ENCODE data around the gene ITGA1. TPM values are rescaled to one million over a fixed set of nuclear protein-coding genes. Genes with fewer than 3 reads are reported as not detected.
"Not testable (repeated sequence)": the region's sequence is repeated elsewhere in the genome, so short reads cannot be mapped to it uniquely, and the experiment has no call there.

ITGA1 gene
- total RNA-seq, 1 donor from 2014 or later = 0.59 TPM

GRCh38 chr5:52807037-52807436, 19.3 kb downstream of the ITGA1 start:
- intact Hi-C loops (cut with micrococcal nuclease) = no loop called here
- H3K9me3 Mint-ChIP-seq = no peaks in the 10 kb centered on the region
- peaks cover 31% of the 10 kb centered on the region for H3K36me3 Mint-ChIP-seq (ENCODE audit: low read depth)
- H3K4me1 Mint-ChIP-seq (ENCODE audit: low read depth) = peaks cover 33% of the 10 kb centered on the region
- no peak for DNase-seq (ENCODE audit: low spot score)
- no peak overlapping the region for H3K4me3 Mint-ChIP-seq (ENCODE audit: low read depth)
- no peak overlapping the region for H3K27ac Mint-ChIP-seq
- H3K27me3 Mint-ChIP-seq (ENCODE audit: low read depth) = no peaks in the 10 kb centered on the region

- H3K27me3 Mint-ChIP-seq (ENCODE audit: low read depth) = no peaks in the 10 kb centered on the region
- peaks cover 31% of the 10 kb centered on the region for H3K4me1 Mint-ChIP-seq (ENCODE audit: low read depth)
- intact Hi-C loops (cut with micrococcal nuclease) = no loop called here
- H3K36me3 Mint-ChIP-seq (ENCODE audit: low read depth) = peaks cover 26% of the 10 kb centered on the region
- H3K4me3 Mint-ChIP-seq (ENCODE audit: low read depth) = no peak overlapping the region
- no peaks in the 10 kb centered on the region for H3K9me3 Mint-ChIP-seq
- DNase-seq (ENCODE audit: low spot score) = no peak
- no peak overlapping the region for H3K27ac Mint-ChIP-seq
Measured at GRCh38 chr5:52807723-52808122, 20.0 kb downstream of the ITGA1 start.

GRCh38 chr5:52808316-52808901, 20.7 kb downstream of the ITGA1 start:
- Mint-ChIP-seq H3K36me3 (ENCODE audit: low read depth) (peaks cover 20% of the 10 kb centered on the region), H3K27me3 (ENCODE audit: low read depth) (no peaks in the 10 kb centered on the region), H3K9me3 (no peaks in the 10 kb centered on the region), H3K27ac (no peak overlapping the region), H3K4me3 (ENCODE audit: low read depth) (no peak overlapping the region), H3K4me1 (ENCODE audit: low read depth) (peaks cover 27% of the 10 kb centered on the region)
- intact Hi-C loops (cut with micrococcal nuclease) = no loop called here
- DNase-seq (ENCODE audit: low spot score) = no peak

GRCh38 chr5:52809884-52810283, 22.2 kb downstream of the ITGA1 start:
- peaks cover 2% of the 10 kb centered on the region for H3K27me3 Mint-ChIP-seq (ENCODE audit: low read depth)
- DNase-seq (ENCODE audit: low spot score) = no peak
- H3K36me3 Mint-ChIP-seq (ENCODE audit: low read depth) = peaks cover 10% of the 10 kb centered on the region
- H3K4me1 Mint-ChIP-seq (ENCODE audit: low read depth) = peaks cover 18% of the 10 kb centered on the region
- intact Hi-C loops (cut with micrococcal nuclease) = no loop called here
- no peak overlapping the region for H3K27ac Mint-ChIP-seq
- H3K4me3 Mint-ChIP-seq (ENCODE audit: low read depth) = no peak overlapping the region
- H3K9me3 Mint-ChIP-seq = no peaks in the 10 kb centered on the region

GRCh38 chr5:52810426-52810825, 22.7 kb downstream of the ITGA1 start:
- Mint-ChIP-seq H3K4me3 (ENCODE audit: low read depth) (no peak overlapping the region), H3K9me3 (no peaks in the 10 kb centered on the region), H3K27ac (no peak overlapping the region), H3K4me1 (ENCODE audit: low read depth) (peaks cover 13% of the 10 kb centered on the region), H3K27me3 (ENCODE audit: low read depth) (peaks cover 2% of the 10 kb centered on the region), H3K36me3 (ENCODE audit: low read depth) (peaks cover 5% of the 10 kb centered on the region)
- intact Hi-C loops (cut with micrococcal nuclease) = no loop called here
- no peak for DNase-seq (ENCODE audit: low spot score)

GRCh38 chr5:52811067-52811749, 23.5 kb downstream of the ITGA1 start:
- Mint-ChIP-seq H3K27me3 (ENCODE audit: low read depth) (peaks cover 2% of the 10 kb centered on the region), H3K27ac (no peak overlapping the region), H3K36me3 (ENCODE audit: low read depth) (no peaks in the 10 kb centered on the region)

GRCh38 chr5:52814352-52815148, 26.8 kb downstream of the ITGA1 start:
- H3K9me3 Mint-ChIP-seq = no peaks in the 10 kb centered on the region
- no peaks in the 10 kb centered on the region for H3K36me3 Mint-ChIP-seq (ENCODE audit: low read depth)
- H3K27me3 Mint-ChIP-seq (ENCODE audit: low read depth) = peaks cover 2% of the 10 kb centered on the region
- no peak for DNase-seq (ENCODE audit: low spot score)
- intact Hi-C loops (cut with micrococcal nuclease) = no loop called here
- peaks cover 9% of the 10 kb centered on the region for H3K4me1 Mint-ChIP-seq (ENCODE audit: low read depth)
- no peak overlapping the region for H3K4me3 Mint-ChIP-seq (ENCODE audit: low read depth)
- no peak overlapping the region for H3K27ac Mint-ChIP-seq

More at GRCh38 chr5:52811067-52811749, 23.5 kb downstream of the ITGA1 start:
- Mint-ChIP-seq H3K4me1 (ENCODE audit: low read depth) (peaks cover 12% of the 10 kb centered on the region), H3K9me3 (no peaks in the 10 kb centered on the region), H3K4me3 (ENCODE audit: low read depth) (no peak overlapping the region)
- intact Hi-C loops (cut with micrococcal nuclease) = no loop called here
- DNase-seq (ENCODE audit: low spot score) = no peak

- Mint-ChIP-seq H3K27me3 (ENCODE audit: low read depth) (peaks cover 2% of the 10 kb centered on the region), H3K9me3 (no peaks in the 10 kb centered on the region), H3K4me1 (ENCODE audit: low read depth) (no peaks in the 10 kb centered on the region), H3K4me3 (ENCODE audit: low read depth) (no peak overlapping the region), H3K27ac (no peak overlapping the region), H3K36me3 (ENCODE audit: low read depth) (no peaks in the 10 kb centered on the region)
- intact Hi-C loops (cut with micrococcal nuclease) = no loop called here
- no peak for DNase-seq (ENCODE audit: low spot score)
Measured at GRCh38 chr5:52817818-52818217, 30.1 kb downstream of the ITGA1 start.

- no peaks in the 10 kb centered on the region for H3K4me1 Mint-ChIP-seq (ENCODE audit: low read depth)
- H3K27ac Mint-ChIP-seq = no peak overlapping the region
- no peaks in the 10 kb centered on the region for H3K36me3 Mint-ChIP-seq (ENCODE audit: low read depth)
- intact Hi-C loops (cut with micrococcal nuclease) = no loop called here
- peaks cover 2% of the 10 kb centered on the region for H3K27me3 Mint-ChIP-seq (ENCODE audit: low read depth)
- no peak for DNase-seq (ENCODE audit: low spot score)
- no peak overlapping the region for H3K4me3 Mint-ChIP-seq (ENCODE audit: low read depth)
- H3K9me3 Mint-ChIP-seq = no peaks in the 10 kb centered on the region
Measured at GRCh38 chr5:52818360-52818759, 30.6 kb downstream of the ITGA1 start.

- H3K27me3 Mint-ChIP-seq (ENCODE audit: low read depth); H3K36me3 Mint-ChIP-seq (ENCODE audit: low read depth); H3K9me3 Mint-ChIP-seq; H3K27ac Mint-ChIP-seq; H3K4me1 Mint-ChIP-seq (ENCODE audit: low read depth); intact Hi-C loops (cut with micrococcal nuclease); DNase-seq (ENCODE audit: low spot score); H3K4me3 Mint-ChIP-seq (ENCODE audit: low read depth): not testable (repeated sequence)
Measured at GRCh38 chr5:52818807-52819206, 31.1 kb downstream of the ITGA1 start.

GRCh38 chr5:52821901-52822300, 34.2 kb downstream of the ITGA1 start:
- no peak for DNase-seq (ENCODE audit: low spot score)
- Mint-ChIP-seq H3K27me3 (ENCODE audit: low read depth) (no peaks in the 10 kb centered on the region), H3K4me3 (ENCODE audit: low read depth) (no peak overlapping the region), H3K36me3 (ENCODE audit: low read depth) (no peaks in the 10 kb centered on the region), H3K27ac (no peak overlapping the region), H3K4me1 (ENCODE audit: low read depth) (peaks cover 9% of the 10 kb centered on the region), H3K9me3 (no peaks in the 10 kb centered on the region)
- intact Hi-C loops (cut with micrococcal nuclease) = no loop called here

GRCh38 chr5:52822437-52822836, 34.7 kb downstream of the ITGA1 start:
- H3K4me3 Mint-ChIP-seq (ENCODE audit: low read depth) = no peak overlapping the region
- H3K4me1 Mint-ChIP-seq (ENCODE audit: low read depth) = peaks cover 9% of the 10 kb centered on the region
- intact Hi-C loops (cut with micrococcal nuclease) = no loop called here
- H3K9me3 Mint-ChIP-seq = peaks cover 1% of the 10 kb centered on the region
- no peak for DNase-seq (ENCODE audit: low spot score)
- H3K36me3 Mint-ChIP-seq (ENCODE audit: low read depth) = no peaks in the 10 kb centered on the region
- H3K27me3 Mint-ChIP-seq (ENCODE audit: low read depth) = no peaks in the 10 kb centered on the region
- no peak overlapping the region for H3K27ac Mint-ChIP-seq

- Mint-ChIP-seq H3K27ac (no peak overlapping the region), H3K27me3 (ENCODE audit: low read depth) (no peaks in the 10 kb centered on the region), H3K4me3 (ENCODE audit: low read depth) (no peak overlapping the region), H3K4me1 (ENCODE audit: low read depth) (peaks cover 9% of the 10 kb centered on the region), H3K36me3 (ENCODE audit: low read depth) (no peaks in the 10 kb centered on the region), H3K9me3 (peaks cover 16% of the 10 kb centered on the region)
- intact Hi-C loops (cut with micrococcal nuclease) = loop anchor here (5.0 kb wide), 1 partner anchor 38 kb away; the partner anchor contains the start of genes ITGA1 and PELO
- no peak for DNase-seq (ENCODE audit: low spot score)
Measured at GRCh38 chr5:52824827-52825226, 37.1 kb downstream of the ITGA1 start.

Measured in activated T-helper 2 cell treated with anti-CD3 and anti-CD28 coated beads, Interferon-gamma antibody, Interleukin-2, Interleukin-4, amounts not matched to agents 10 μg/mL and 5 μg/mL and 100 μg/mL, durations not matched to agents 14 hours and 24 hours and 36 hours (primary cell).